Esophagus muscularis mucosa (tissue), 4 donors: ENCODE results near the gene CASP12.

Source experiments
- EP300 ChIP-seq: sonication (generic); formaldehyde crosslinking; IDR thresholded peaks from one replicate; pipeline ENCODE4 v1.6.1; 2017; ENCODE audit warnings: antibody characterized with exemption
- POLR2A ChIP-seq: fragments of 450-650 bp; IDR thresholded peaks from one replicate; pipeline ENCODE4 v1.6.1; 2017; ENCODE audit warnings: antibody characterized with exemption, moderate library complexity, mild to moderate bottlenecking, low read depth
- POLR2AphosphoS5 ChIP-seq, 2 donors: sonication (generic); formaldehyde crosslinking; IDR thresholded peaks; one replicate each; pipeline ENCODE4 v1.6.1; 2017; ENCODE audit warnings: antibody characterized with exemption in 2 of 2
- TF ChIP-seq, protein P1 (sequence below), 3 experiments: fragments of 200-600 bp in 2 of 3; fragments of 450-650 bp in 1 of 3; sonication (generic) in 2 of 3; IDR thresholded peaks; one replicate each; pipeline ENCODE4 v1.5.1; 2017 to 2019; ENCODE audit warnings: antibody characterized with exemption in 3 of 3, mild to moderate bottlenecking in 2 of 3, moderate library complexity in 1 of 3

DNA sequence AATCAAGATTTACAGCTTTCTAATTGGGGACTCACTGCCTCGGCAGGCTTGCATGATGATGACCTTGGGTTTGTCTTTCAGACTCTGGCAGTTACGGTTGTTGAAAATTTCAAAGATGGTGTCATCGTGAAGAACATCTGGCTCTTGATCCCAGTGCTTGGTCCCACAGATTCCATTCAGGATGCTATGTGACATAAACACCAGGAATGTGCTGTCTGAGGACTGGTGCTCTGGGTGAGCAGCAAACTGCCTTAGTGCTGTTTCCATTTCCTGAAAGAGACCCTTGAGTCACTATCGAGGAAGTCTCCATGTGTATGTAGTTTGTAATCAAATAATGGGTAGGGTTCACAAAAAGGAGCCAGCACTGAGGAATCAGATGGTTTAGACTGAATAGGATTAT, 7.1 kb downstream of the CASP12 start:
- TF ChIP-seq POLR2A (no peak), POLR2AphosphoS5 (IDR thresholded peaks at IDR 0.05) (no peak), EP300 (no peak)
- TF ChIP-seq, protein P1, sequence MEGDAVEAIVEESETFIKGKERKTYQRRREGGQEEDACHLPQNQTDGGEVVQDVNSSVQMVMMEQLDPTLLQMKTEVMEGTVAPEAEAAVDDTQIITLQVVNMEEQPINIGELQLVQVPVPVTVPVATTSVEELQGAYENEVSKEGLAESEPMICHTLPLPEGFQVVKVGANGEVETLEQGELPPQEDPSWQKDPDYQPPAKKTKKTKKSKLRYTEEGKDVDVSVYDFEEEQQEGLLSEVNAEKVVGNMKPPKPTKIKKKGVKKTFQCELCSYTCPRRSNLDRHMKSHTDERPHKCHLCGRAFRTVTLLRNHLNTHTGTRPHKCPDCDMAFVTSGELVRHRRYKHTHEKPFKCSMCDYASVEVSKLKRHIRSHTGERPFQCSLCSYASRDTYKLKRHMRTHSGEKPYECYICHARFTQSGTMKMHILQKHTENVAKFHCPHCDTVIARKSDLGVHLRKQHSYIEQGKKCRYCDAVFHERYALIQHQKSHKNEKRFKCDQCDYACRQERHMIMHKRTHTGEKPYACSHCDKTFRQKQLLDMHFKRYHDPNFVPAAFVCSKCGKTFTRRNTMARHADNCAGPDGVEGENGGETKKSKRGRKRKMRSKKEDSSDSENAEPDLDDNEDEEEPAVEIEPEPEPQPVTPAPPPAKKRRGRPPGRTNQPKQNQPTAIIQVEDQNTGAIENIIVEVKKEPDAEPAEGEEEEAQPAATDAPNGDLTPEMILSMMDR (IDR thresholded peaks at IDR 0.05) = no peak
